HG03039 (cell line): ENCODE measurements around the gene FAM8A1.
A peak's percentile ranks its signal among the peaks of the same experiment; 100 is the strongest.

Source experiments
- ATAC-seq: cut with Tn5 transposase; IDR thresholded peaks from one replicate; pipeline ENCODE4 v1.9.1; 2021; ENCODE audit warnings: mild to moderate bottlenecking, moderate library complexity; ENCODE audit not compliant: unreplicated experiment

The FAM8A1 gene

GRCh38 chr6:17600527-17601385 lies 654 bp downstream of the FAM8A1 start:
- peak; percentile 53 for ATAC-seq

- no peak for ATAC-seq
These were observed 1.2 kb downstream of the FAM8A1 start for GRCh38 chr6:17601386-17601703.

- ATAC-seq = no peak
These were observed 2.8 kb downstream of the FAM8A1 start for GRCh38 chr6:17602888-17603287.

- ATAC-seq = no peak
These were observed 6.5 kb downstream of the FAM8A1 start for GRCh38 chr6:17606606-17607005.

GRCh38 chr6:17610835-17611234 lies 10.7 kb downstream of the FAM8A1 start:
- ATAC-seq = no peak

GRCh38 chr6:17612048-17612447 lies 11.9 kb downstream of the FAM8A1 start:
- no peak for ATAC-seq

GRCh38 chr6:17615794-17616193 lies 15.7 kb downstream of the FAM8A1 start:
- ATAC-seq = no peak

- ATAC-seq = peak; percentile 58
These were observed 20.9 kb downstream of the FAM8A1 start for GRCh38 chr6:17621003-17621402.

- no peak for ATAC-seq
These were observed 22.0 kb downstream of the FAM8A1 start for GRCh38 chr6:17622144-17622543.

- no peak for ATAC-seq
These were observed 24.3 kb downstream of the FAM8A1 start for GRCh38 chr6:17624396-17624795.

- ATAC-seq = peak; percentile 52
These were observed 28.8 kb downstream of the FAM8A1 start for GRCh38 chr6:17628873-17629272.

GRCh38 chr6:17629824-17630510 lies 29.9 kb downstream of the FAM8A1 start:
- ATAC-seq = no peak

- no peak for ATAC-seq
These were observed 30.5 kb downstream of the FAM8A1 start for GRCh38 chr6:17630511-17631073.

GRCh38 chr6:17632934-17633333 lies 32.8 kb downstream of the FAM8A1 start:
- no peak for ATAC-seq

GRCh38 chr6:17633465-17634188 lies 33.5 kb downstream of the FAM8A1 start:
- no peak for ATAC-seq

GRCh38 chr6:17635568-17635967 lies 35.5 kb downstream of the FAM8A1 start:
- no peak for ATAC-seq

GRCh38 chr6:17638212-17638715 lies 38.2 kb downstream of the FAM8A1 start:
- no peak for ATAC-seq

- ATAC-seq = no peak
These were observed 40.4 kb downstream of the FAM8A1 start for GRCh38 chr6:17640477-17640917.

- no peak for ATAC-seq
These were observed 48.6 kb downstream of the FAM8A1 start for GRCh38 chr6:17648745-17649144.

GRCh38 chr6:17650656-17651309 lies 50.7 kb downstream of the FAM8A1 start:
- ATAC-seq = no peak
